ENCODE results near the gene CKS2.

DNA sequence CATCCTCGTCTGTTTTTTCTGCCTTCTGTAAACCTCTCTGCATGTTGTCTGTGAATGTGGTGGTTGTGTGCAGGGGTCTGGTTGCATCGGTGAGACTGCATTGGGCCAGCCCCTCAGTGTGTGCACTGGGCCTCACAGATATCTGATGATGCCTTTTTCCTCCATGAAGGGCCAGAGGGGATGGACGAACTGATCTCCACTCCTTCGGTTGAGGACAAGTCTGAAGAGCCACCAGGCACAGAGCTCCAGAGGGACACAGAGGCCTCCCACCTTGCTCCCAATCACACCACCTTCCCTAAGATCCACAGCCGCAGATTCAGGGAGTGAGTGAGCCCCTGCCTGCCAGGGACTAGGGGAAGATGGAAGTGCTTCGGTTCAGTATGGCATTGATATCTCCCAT, 38.6 kb downstream of the CKS2 start:
- no peak for TF ChIP-seq EZH2phosphoT487 (IDR thresholded peaks at IDR 0.05; ENCODE audit: borderline replicate concordance, low read length)
- TF ChIP-seq, protein P1, sequence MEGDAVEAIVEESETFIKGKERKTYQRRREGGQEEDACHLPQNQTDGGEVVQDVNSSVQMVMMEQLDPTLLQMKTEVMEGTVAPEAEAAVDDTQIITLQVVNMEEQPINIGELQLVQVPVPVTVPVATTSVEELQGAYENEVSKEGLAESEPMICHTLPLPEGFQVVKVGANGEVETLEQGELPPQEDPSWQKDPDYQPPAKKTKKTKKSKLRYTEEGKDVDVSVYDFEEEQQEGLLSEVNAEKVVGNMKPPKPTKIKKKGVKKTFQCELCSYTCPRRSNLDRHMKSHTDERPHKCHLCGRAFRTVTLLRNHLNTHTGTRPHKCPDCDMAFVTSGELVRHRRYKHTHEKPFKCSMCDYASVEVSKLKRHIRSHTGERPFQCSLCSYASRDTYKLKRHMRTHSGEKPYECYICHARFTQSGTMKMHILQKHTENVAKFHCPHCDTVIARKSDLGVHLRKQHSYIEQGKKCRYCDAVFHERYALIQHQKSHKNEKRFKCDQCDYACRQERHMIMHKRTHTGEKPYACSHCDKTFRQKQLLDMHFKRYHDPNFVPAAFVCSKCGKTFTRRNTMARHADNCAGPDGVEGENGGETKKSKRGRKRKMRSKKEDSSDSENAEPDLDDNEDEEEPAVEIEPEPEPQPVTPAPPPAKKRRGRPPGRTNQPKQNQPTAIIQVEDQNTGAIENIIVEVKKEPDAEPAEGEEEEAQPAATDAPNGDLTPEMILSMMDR (IDR thresholded peaks at IDR 0.05; ENCODE audit: low read depth, low read length, poor library complexity, severe bottlenecking): no peak
